A673 (cell line): ENCODE measurements around the gene LMAN2. TPM values are rescaled to one million over a fixed set of nuclear protein-coding genes. Genes with fewer than 3 reads are reported as not detected.

ENCODE experiments used
- BruUV-seq: library from RNA; stranded (reverse); fragments of 400-500 nt; replicated peaks from 2 replicates; lab custom pipeline; 2021; lab: Mats Ljungman, UMichigan
- CTCF ChIA-PET: fragments of 300-600 bp; sonication (Branson Sonifier 250); formaldehyde crosslinking; loops from one replicate; lab custom pipeline; 2022; ENCODE audit warnings: antibody characterized with exemption; lab: Charles Lee
- POLR2A ChIA-PET: fragments of 300-600 bp; sonication (Branson Sonifier 250); formaldehyde crosslinking; loops from one replicate; lab custom pipeline; 2022; ENCODE audit warnings: antibody characterized with exemption; ENCODE audit not compliant: low non-redundant PET; lab: Charles Lee
- DNase-seq: peaks from one replicate; pipeline ENCODE4 v3.0.0-alpha.2; 2015; ENCODE audit warnings: low spot score
- H3K27ac ChIP-seq: fragments of 200-600 bp; sonication (generic); 2 replicates; pipeline ENCODE4 v1.5.1; 2016; ENCODE audit warnings: mixed run types, low read depth, mild to moderate bottlenecking, mixed read lengths, antibody characterized with exemption, low read length; ENCODE audit not compliant: poor library complexity, severe bottlenecking
- H3K27me3 ChIP-seq: fragments of 200-600 bp; sonication (generic); replicated peaks from 2 replicates; pipeline ENCODE4 v1.6.1; 2017; ENCODE audit warnings: mixed run types, low read depth, mild to moderate bottlenecking, mixed read lengths, antibody characterized with exemption, low read length; ENCODE audit not compliant: insufficient read depth, poor library complexity
- H3K36me3 ChIP-seq: fragments of 200-600 bp; sonication (generic); 2 replicates; pipeline ENCODE4 v1.6.1; 2016; ENCODE audit warnings: mixed run types, mild to moderate bottlenecking, mixed read lengths, antibody characterized with exemption, low read length; ENCODE audit not compliant: insufficient read depth, poor library complexity, severe bottlenecking
- H3K4me1 ChIP-seq: fragments of 200-600 bp; sonication (generic); 2 replicates; pipeline ENCODE4 v1.6.1; 2017; ENCODE audit warnings: mixed run types, mild to moderate bottlenecking, mixed read lengths, antibody characterized with exemption, low read length; ENCODE audit not compliant: insufficient read depth, poor library complexity, severe bottlenecking
- H3K4me3 ChIP-seq: fragments of 200-600 bp; sonication (generic); 2 replicates; pipeline ENCODE4 v1.5.1; 2016; ENCODE audit warnings: low read depth, mixed run types, mild to moderate bottlenecking, mixed read lengths, low read length; ENCODE audit not compliant: poor library complexity, severe bottlenecking
- H3K9me3 ChIP-seq: fragments of 200-600 bp; sonication (generic); 2 replicates; pipeline ENCODE4 v1.6.1; 2016; ENCODE audit warnings: mixed run types, low read depth, mild to moderate bottlenecking, mixed read lengths, antibody characterized with exemption, low read length; ENCODE audit not compliant: poor library complexity, severe bottlenecking
- CTCF ChIP-seq: fragments of 300-800, 200-600 bp; sonication (generic); conservative IDR thresholded peaks from 2 replicates; pipeline ENCODE4 v1.5.1; 2017; ENCODE audit warnings: low read depth, mild to moderate bottlenecking, antibody characterized with exemption, low read length, moderate library complexity, mixed read lengths
- EZH2 ChIP-seq: fragments of 200-600 bp; sonication (generic); IDR thresholded peaks from 2 replicates; pipeline ENCODE4 v1.6.1; 2017; ENCODE audit warnings: borderline replicate concordance, low read depth, mild to moderate bottlenecking, mixed read lengths, antibody characterized with exemption, low read length; ENCODE audit not compliant: poor library complexity, severe bottlenecking
- intact Hi-C: fragments of 100-400 bp; cut with micrococcal nuclease; formaldehyde crosslinking; loops from one replicate; pipeline ENCODE4 v1.10.0; 2022; ENCODE audit not compliant: unreplicated experiment
- total RNA-seq: library from RNA; stranded (reverse); gene quantifications from 2 replicates; pipeline ENCODE4 v1.2.3, GENCODE V29; 2021

Gene LMAN2
- total RNA-seq, 1 experiment from 2014 or later = 98.4 TPM

- no peaks in the 10 kb centered on the region for H3K36me3 ChIP-seq
- intact Hi-C loops = no loop called here
- POLR2A ChIA-PET = no interaction called here
These were observed 16.8 kb upstream of the LMAN2 start for GRCh38 chr5:177367981-177368868.

GRCh38 chr5:177367323-177367848, 15.9 kb upstream of the LMAN2 start:
- Histone ChIP-seq H3K36me3 (no peaks in the 10 kb centered on the region), H3K27me3 (no peaks in the 10 kb centered on the region), H3K4me3 (peak overlapping the region; percentile 28), H3K27ac (no peak overlapping the region), H3K4me1 (peaks cover 20% of the 10 kb centered on the region), H3K9me3 (no peaks in the 10 kb centered on the region)
- CTCF ChIA-PET = interaction anchor here (0.6 kb wide), 1 partner anchor 58 kb away, joined by 5 read pairs; no protein-coding TSS in a partner anchor
- intact Hi-C loops = no loop called here
- TF ChIP-seq CTCF (no peak), EZH2 (no peak)
- POLR2A ChIA-PET = no interaction called here
- DNase-seq = no peak
- no TSS peak for BruUV-seq

More at GRCh38 chr5:177367981-177368868, 16.8 kb upstream of the LMAN2 start:
- DNase-seq = no peak
- no TSS peak for BruUV-seq
- Histone ChIP-seq H3K9me3 (no peaks in the 10 kb centered on the region), H3K4me1 (peaks cover 19% of the 10 kb centered on the region), H3K27ac (no peak overlapping the region), H3K4me3 (no peak overlapping the region), H3K27me3 (no peaks in the 10 kb centered on the region)
- TF ChIP-seq EZH2 (no peak), CTCF (no peak)
- CTCF ChIA-PET = interaction anchor here (0.6 to 0.8 kb wide), 2 partner anchors 11 to 122 kb away, joined by 4 to 7 read pairs; no protein-coding TSS in a partner anchor

GRCh38 chr5:177366528-177367322, 15.3 kb upstream of the LMAN2 start:
- BruUV-seq = no TSS peak
- Histone ChIP-seq H3K36me3 (no peaks in the 10 kb centered on the region), H3K27ac (no peak overlapping the region), H3K27me3 (no peaks in the 10 kb centered on the region), H3K4me3 (peak overlapping the region; percentile 28), H3K4me1 (peaks cover 20% of the 10 kb centered on the region), H3K9me3 (no peaks in the 10 kb centered on the region)
- intact Hi-C loops = no loop called here
- CTCF ChIA-PET = interaction anchor here (0.6 kb wide), 1 partner anchor 57 kb away, joined by 5 read pairs; no protein-coding TSS in a partner anchor
- TF ChIP-seq CTCF (no peak), EZH2 (no peak)
- peak; percentile 81 for DNase-seq
- POLR2A ChIA-PET = no interaction called here
